GM10248 (cell line): ENCODE measurements around the gene NQO1.

Experiments used
- CTCF ChIA-PET: fragments of 300-600 bp; sonication (Branson Sonifier 250); formaldehyde crosslinking; extraction: SDS; loops from one replicate; lab custom pipeline; 2021; ENCODE audit warnings: antibody characterized with exemption; lab: Yijun Ruan, JAX
- POLR2A ChIA-PET: fragments of 350-650 bp; sonication (Branson Sonifier 250); formaldehyde crosslinking; extraction: SDS; loops from one replicate; lab custom pipeline; 2020; ENCODE audit warnings: antibody characterized with exemption; lab: Yijun Ruan, JAX
- DNase-seq: peaks from one replicate; pipeline ENCODE4 v3.0.0; 2012; ENCODE audit errors: extremely low spot score
- CTCF ChIP-seq: IDR thresholded peaks from 2 replicates; pipeline ENCODE4 v1.5.1; 2012; ENCODE audit warnings: mild to moderate bottlenecking, low read depth; ENCODE audit errors: extremely low read depth, missing control alignments, control extremely low read depth

Gene NQO1

GRCh38 chr16:69660166-69660565, 66.2 kb downstream of the NQO1 start:
- no peak for DNase-seq
- ChIA-PET CTCF (interaction anchor here (1.4 kb wide), 1 partner anchor 11 kb away, joined by 3 read pairs; no protein-coding TSS in a partner anchor), POLR2A (no interaction called here)
- no peak for TF ChIP-seq CTCF
